ENCODE results near the gene FLNB.
A peak's percentile ranks its signal among the peaks of the same experiment; 100 is the strongest.

Gene FLNB

DNA sequence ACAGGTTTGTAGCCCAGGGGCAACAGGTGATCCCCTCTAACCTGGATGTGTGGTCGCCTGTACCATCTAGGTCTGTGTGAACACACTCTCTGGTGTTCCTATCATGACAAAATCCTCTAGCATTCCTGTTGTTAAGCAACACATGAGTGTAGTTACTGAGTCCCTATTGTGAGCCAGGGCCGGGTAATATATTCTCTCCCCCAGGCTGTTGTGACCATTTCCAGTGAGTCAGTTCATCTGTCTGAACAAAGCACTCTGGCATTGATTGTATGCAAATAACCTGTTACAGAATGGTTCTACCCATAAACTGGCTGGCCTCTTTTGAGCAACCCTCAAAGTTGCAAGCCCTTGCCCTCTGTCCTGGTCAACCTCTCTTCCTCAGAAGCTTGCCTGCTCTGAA lies 2.6 kb upstream of the FLNB start:
- TF ChIP-seq FOXM1 (IDR thresholded peaks at IDR 0.05; ENCODE audit: borderline replicate concordance, low read depth): no peak
- TF ChIP-seq CREB1 (IDR thresholded peaks at IDR 0.05; ENCODE audit: low read depth): no peak
- TF ChIP-seq EP300 (IDR thresholded peaks at IDR 0.05; ENCODE audit: borderline replicate concordance): no peak
- TF ChIP-seq TCF12 (IDR thresholded peaks at IDR 0.05; ENCODE audit: low read depth): no peak
- no peak for TF ChIP-seq REST (IDR thresholded peaks at IDR 0.05; ENCODE audit: low read depth)
- TF ChIP-seq ZBTB7A (IDR thresholded peaks at IDR 0.05; ENCODE audit: low read depth): no peak
- TF ChIP-seq YY1 (IDR thresholded peaks at IDR 0.05; ENCODE audit: low read depth): no peak
- TF ChIP-seq RAD21 (IDR thresholded peaks at IDR 0.05; ENCODE audit: low read depth): no peak
- TF ChIP-seq USF1 (IDR thresholded peaks at IDR 0.05): no peak
- TF ChIP-seq TEAD4 (IDR thresholded peaks at IDR 0.05): no peak
- no peak for TF ChIP-seq CEBPB (IDR thresholded peaks at IDR 0.05)
- TF ChIP-seq NFIC (IDR thresholded peaks at IDR 0.05): no peak
- TF ChIP-seq MAX (IDR thresholded peaks at IDR 0.05): no peak
- no peak for TF ChIP-seq TAF1 (IDR thresholded peaks at IDR 0.05; ENCODE audit: low read depth)
- no peak for TF ChIP-seq EGR1 (IDR thresholded peaks at IDR 0.05)

DNA sequence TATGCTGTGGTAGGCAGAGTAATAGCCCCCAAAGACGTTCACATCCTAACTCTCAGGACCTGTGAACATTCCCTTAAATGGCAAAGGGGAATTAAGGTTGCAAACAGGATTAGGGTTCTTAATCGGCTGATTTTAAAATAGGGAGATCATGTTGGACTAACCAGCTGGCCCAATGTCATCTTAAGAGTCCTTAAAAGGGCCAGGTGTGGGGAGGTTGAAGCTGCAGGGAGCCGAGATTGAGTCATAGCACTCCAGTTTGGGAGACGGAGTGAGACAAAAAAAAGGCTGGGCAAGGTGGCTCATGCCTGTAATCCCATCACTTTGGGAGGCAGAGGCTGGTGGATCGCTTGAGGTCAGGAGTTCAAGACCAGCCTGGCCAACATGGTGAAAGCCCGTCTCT lies 1.6 kb upstream of the FLNB start:
- TF ChIP-seq EP300 (IDR thresholded peaks at IDR 0.05; ENCODE audit: borderline replicate concordance) (no peak), NFIC (IDR thresholded peaks at IDR 0.05) (no peak), TEAD4 (IDR thresholded peaks at IDR 0.05) (no peak), FOXM1 (IDR thresholded peaks at IDR 0.05; ENCODE audit: borderline replicate concordance, low read depth) (no peak), REST (IDR thresholded peaks at IDR 0.05; ENCODE audit: low read depth) (no peak), TAF1 (IDR thresholded peaks at IDR 0.05; ENCODE audit: low read depth) (no peak)

GRCh38 chr3:58009026-58009748 lies 965 bp downstream of the FLNB start:
- TF ChIP-seq FOXM1 (IDR thresholded peaks at IDR 0.05; ENCODE audit: borderline replicate concordance, low read depth): no peak
- TF ChIP-seq NFIC (IDR thresholded peaks at IDR 0.05): no peak
- no peak for TF ChIP-seq EP300 (IDR thresholded peaks at IDR 0.05; ENCODE audit: borderline replicate concordance)
- no peak for TF ChIP-seq CREB1 (IDR thresholded peaks at IDR 0.05; ENCODE audit: low read depth)

DNA sequence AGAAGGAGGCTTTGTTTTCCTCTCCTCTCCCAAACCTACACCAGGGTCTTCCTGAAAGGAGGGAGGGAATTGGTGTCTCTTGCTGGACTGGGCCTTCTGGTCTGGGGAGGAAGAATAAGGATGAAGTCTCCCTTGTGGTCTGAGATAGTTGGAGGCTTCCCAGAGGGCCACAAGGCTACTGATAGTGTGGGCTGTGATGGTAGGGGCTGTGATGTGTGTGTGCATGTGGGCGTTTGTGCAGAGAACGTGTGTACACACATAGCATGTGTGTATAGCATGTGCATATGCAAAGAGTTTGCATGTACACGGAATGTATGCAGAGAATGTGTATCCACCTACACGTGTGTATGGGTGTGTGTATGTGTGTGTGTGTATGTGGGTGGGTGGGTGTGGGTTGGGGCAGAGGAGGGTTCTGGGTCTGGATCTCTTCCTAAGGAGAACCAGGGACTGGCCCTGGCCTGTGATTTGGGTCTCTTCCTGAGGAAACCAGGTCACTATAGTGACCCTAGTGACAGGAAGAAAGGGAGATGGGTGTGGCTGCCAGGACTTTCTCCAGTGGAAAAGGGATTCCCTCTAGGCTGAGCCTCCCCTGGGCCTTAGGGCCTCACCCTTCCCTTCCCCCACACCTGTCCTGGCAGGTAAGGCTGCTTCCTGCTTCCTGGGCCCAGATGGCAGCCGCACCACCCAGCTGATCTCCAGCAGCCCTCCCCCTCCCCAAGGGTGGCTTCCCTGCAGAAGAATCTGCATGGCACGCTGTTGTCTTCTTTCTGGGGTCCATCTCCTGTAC lies 1.7 kb downstream of the FLNB start:
- TF ChIP-seq EGR1 (IDR thresholded peaks at IDR 0.05): no peak
- no peak for TF ChIP-seq TCF12 (IDR thresholded peaks at IDR 0.05; ENCODE audit: low read depth)
- TF ChIP-seq TEAD4 (IDR thresholded peaks at IDR 0.05): no peak
- no peak for TF ChIP-seq ZBTB7A (IDR thresholded peaks at IDR 0.05; ENCODE audit: low read depth)
- no peak for TF ChIP-seq YY1 (IDR thresholded peaks at IDR 0.05; ENCODE audit: low read depth)
- no peak for TF ChIP-seq REST (IDR thresholded peaks at IDR 0.05; ENCODE audit: low read depth)
- no peak for TF ChIP-seq RAD21 (IDR thresholded peaks at IDR 0.05; ENCODE audit: low read depth)
- TF ChIP-seq CREB1 (IDR thresholded peaks at IDR 0.05; ENCODE audit: low read depth): no peak
- TF ChIP-seq MAX (IDR thresholded peaks at IDR 0.05): 0 out of 2 replicates have a peak, but pooled peaks have one; percentile 19
- TF ChIP-seq CEBPB (IDR thresholded peaks at IDR 0.05): no peak
- no peak for TF ChIP-seq FOXM1 (IDR thresholded peaks at IDR 0.05; ENCODE audit: borderline replicate concordance, low read depth)
- TF ChIP-seq USF1 (IDR thresholded peaks at IDR 0.05): no peak
- TF ChIP-seq TAF1 (IDR thresholded peaks at IDR 0.05; ENCODE audit: low read depth): no peak
- no peak for TF ChIP-seq EP300 (IDR thresholded peaks at IDR 0.05; ENCODE audit: borderline replicate concordance)
- 0 out of 2 replicates have a peak, but pooled peaks have one; percentile 23 for TF ChIP-seq NFIC (IDR thresholded peaks at IDR 0.05)

Measured in Ishikawa (cell line).